Large intestine (tissue), 12 donors: ENCODE measurements around the gene CLMP. TPM values are rescaled to one million over a fixed set of nuclear protein-coding genes. Genes with fewer than 3 reads are reported as not detected.

Experiments
- DNase-seq, 2 donors: peaks; one replicate each; pipeline versions ENCODE4 v3.0.0 to v3.0.0-alpha.2; 2013
- H3K27ac ChIP-seq: one replicate; pipeline ENCODE4 v1.5.1; 2013; ENCODE audit warnings: low read length
- H3K27me3 ChIP-seq: 2 replicates; pipeline ENCODE4 v1.6.1; 2013; ENCODE audit warnings: low read length; ENCODE audit not compliant: control insufficient read depth, insufficient read depth
- H3K36me3 ChIP-seq: 2 replicates; pipeline ENCODE4 v1.6.1; 2013; ENCODE audit warnings: low read length; ENCODE audit not compliant: control insufficient read depth, insufficient read depth
- H3K4me1 ChIP-seq: one replicate; pipeline ENCODE4 v1.6.1; 2013; ENCODE audit warnings: low read length; ENCODE audit not compliant: control insufficient read depth, insufficient read depth
- H3K4me3 ChIP-seq: one replicate; pipeline ENCODE4 v1.5.1; 2013; ENCODE audit warnings: low read length
- H3K9me3 ChIP-seq: one replicate; pipeline ENCODE4 v1.6.1; 2013; ENCODE audit warnings: mild to moderate bottlenecking, low read depth, low read length, moderate library complexity; ENCODE audit not compliant: control insufficient read depth
- WGBS: methylation state at CpG from one replicate; pipeline ENCODE4 v1.1.5; 2013; ENCODE audit warnings: low lambda C conversion rate; ENCODE audit not compliant: insufficient coverage; 5-methylcytosine and 5-hydroxymethylcytosine counted together
- long read RNA-seq, 11 donors: transcript quantifications; one replicate each; lab custom pipeline, GENCODE V29; 2026
- polyA plus RNA-seq: library from polyadenylated mRNA; unstranded; fragments of 120-200 nt; gene quantifications from one replicate; pipeline ENCODE4 v1.2.1, GENCODE V29; 2013

The CLMP gene, protein sequence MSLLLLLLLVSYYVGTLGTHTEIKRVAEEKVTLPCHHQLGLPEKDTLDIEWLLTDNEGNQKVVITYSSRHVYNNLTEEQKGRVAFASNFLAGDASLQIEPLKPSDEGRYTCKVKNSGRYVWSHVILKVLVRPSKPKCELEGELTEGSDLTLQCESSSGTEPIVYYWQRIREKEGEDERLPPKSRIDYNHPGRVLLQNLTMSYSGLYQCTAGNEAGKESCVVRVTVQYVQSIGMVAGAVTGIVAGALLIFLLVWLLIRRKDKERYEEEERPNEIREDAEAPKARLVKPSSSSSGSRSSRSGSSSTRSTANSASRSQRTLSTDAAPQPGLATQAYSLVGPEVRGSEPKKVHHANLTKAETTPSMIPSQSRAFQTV
- polyA plus RNA-seq: 17.5 TPM
- long read RNA-seq, donor 1, full-length matches to known transcripts: 2 of 2 reads
- long read RNA-seq, donor 1, partial matches to known transcripts: 0 of 2 reads
- long read RNA-seq, donor 1, other reads (novel, unspliced or antisense): 0 of 2 reads
- long read RNA-seq, donor 2, full-length matches to known transcripts: 4 of 4 reads
- long read RNA-seq, donor 2, partial matches to known transcripts: 0 of 4 reads
- long read RNA-seq, donor 2, other reads (novel, unspliced or antisense): 0 of 4 reads
- long read RNA-seq, donor 3: 0 reads
- long read RNA-seq, donor 4: 0 reads
- long read RNA-seq, donor 5, full-length matches to known transcripts: 3 of 3 reads
- long read RNA-seq, donor 5, partial matches to known transcripts: 0 of 3 reads
- long read RNA-seq, donor 5, other reads (novel, unspliced or antisense): 0 of 3 reads
- long read RNA-seq, donor 6, full-length matches to known transcripts: 6 of 6 reads
- long read RNA-seq, donor 6, partial matches to known transcripts: 0 of 6 reads
- long read RNA-seq, donor 6, other reads (novel, unspliced or antisense): 0 of 6 reads
- long read RNA-seq, donor 7, full-length matches to known transcripts: 4 of 4 reads
- long read RNA-seq, donor 7, partial matches to known transcripts: 0 of 4 reads
- long read RNA-seq, donor 7, other reads (novel, unspliced or antisense): 0 of 4 reads
- long read RNA-seq, donor 8, full-length matches to known transcripts: 6 of 13 reads
- long read RNA-seq, donor 8, partial matches to known transcripts: 7 of 13 reads
- long read RNA-seq, donor 8, other reads (novel, unspliced or antisense): 0 of 13 reads
- long read RNA-seq, donor 9, full-length matches to known transcripts: 4 of 4 reads
- long read RNA-seq, donor 9, partial matches to known transcripts: 0 of 4 reads
- long read RNA-seq, donor 9, other reads (novel, unspliced or antisense): 0 of 4 reads
- long read RNA-seq, donor 10, full-length matches to known transcripts: 5 of 5 reads
- long read RNA-seq, donor 10, partial matches to known transcripts: 0 of 5 reads
- long read RNA-seq, donor 10, other reads (novel, unspliced or antisense): 0 of 5 reads
- long read RNA-seq, donor 11, full-length matches to known transcripts: 1 of 1 reads
- long read RNA-seq, donor 11, partial matches to known transcripts: 0 of 1 reads
- long read RNA-seq, donor 11, other reads (novel, unspliced or antisense): 0 of 1 reads

DNA sequence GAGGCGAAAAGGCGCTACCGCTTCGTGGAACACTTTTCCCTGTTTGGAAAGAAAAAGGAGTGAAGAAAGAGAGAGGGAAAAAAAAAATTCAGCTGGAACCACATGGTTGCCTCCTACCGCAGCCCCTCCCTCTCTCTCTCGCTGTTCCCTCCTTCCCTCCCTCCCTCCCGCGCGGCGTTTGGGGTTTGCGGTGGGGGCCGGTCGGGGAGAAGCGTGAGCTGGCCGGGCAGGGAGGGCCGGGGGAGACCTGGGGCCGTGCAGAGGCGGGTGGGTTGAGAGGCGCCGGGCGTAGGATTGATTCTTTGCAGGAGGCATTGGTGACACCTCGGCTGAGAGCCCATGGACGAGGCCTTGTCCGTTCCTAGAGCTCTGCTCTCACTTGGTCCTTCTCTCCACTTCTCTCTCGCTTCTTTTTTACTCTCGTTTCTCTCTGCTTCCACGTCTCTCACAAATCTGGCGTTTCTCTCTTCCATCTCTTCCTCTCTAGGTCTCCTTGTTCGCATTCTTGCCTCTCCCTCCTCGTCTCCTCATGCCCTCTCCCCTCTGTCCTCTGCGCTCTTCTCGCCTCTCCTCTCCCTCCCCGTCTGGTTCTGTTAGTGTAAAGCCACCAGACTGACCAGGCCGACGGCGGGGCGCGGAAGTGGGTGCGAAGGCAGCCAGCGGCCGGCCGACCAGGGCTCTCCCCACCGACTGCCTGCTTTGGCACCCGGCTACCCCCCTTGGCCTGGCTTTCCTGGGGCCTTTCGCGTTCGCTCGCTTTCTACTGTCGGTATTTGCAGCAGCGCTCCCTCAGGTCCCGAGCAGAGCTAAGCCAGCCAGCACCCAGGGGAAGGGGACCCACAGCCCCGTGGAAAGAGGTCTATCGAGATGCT lies at the start of gene CLMP:
Gene CLMP, minus strand, starts transcription at position 61 of the 872 bp plus-strand sequence. CDS start 308 bp downstream, outside the sequence.
- no peaks in the 10 kb centered on the region for H3K36me3 ChIP-seq
- WGBS: 35% methylated on average over 7 of the region's 53 CpGs
- peak in 1 of 2 donors; percentile 60 for DNase-seq
- peak within 1 kb of the TSS; percentile 68 for H3K27ac ChIP-seq
- peaks cover 4% of the 10 kb centered on the region for H3K9me3 ChIP-seq
- H3K4me1 ChIP-seq: peaks cover 13% of the 10 kb centered on the region
- H3K27me3 ChIP-seq: peaks cover 40% of the 10 kb centered on the region
- H3K4me3 ChIP-seq: peak within 1 kb of the TSS; percentile 51

DNA sequence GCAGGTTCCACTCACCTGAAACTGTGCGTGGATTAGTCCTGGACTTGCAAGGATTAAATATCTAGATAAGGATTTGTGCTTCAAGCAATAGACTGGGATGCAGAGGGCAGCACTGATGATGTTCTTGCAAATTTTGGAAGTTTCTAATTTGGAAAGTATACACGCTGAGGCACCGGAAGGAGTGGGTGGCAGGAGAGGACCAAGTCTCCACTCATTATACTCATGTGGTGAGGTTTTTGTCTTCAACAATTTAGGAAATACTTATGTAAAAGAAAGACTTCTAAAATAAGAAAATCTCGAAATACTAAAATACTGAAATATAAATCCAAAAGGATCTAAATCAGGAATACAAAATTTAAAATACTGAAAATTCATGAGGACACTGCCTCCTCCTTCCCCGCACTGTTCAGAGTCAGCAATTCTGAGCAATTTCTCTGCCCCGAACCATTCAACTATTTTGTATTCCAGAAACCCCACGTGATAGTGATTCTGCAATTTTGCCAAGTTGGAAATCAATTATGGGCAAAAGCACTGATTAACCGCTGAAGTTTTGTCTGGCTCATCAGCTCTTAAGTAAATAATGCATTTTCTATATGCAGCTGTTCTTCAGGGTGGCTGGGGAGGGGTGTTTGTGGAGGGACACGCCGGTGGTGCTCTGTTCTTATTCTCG lies 47.0 kb upstream of the CLMP start:
- no peak for DNase-seq
- H3K36me3 ChIP-seq: no peaks in the 10 kb centered on the region
- H3K9me3 ChIP-seq: no peaks in the 10 kb centered on the region
- no peaks in the 10 kb centered on the region for H3K27me3 ChIP-seq
- H3K27ac ChIP-seq: no peak overlapping the region
- no peak overlapping the region for H3K4me3 ChIP-seq
- H3K4me1 ChIP-seq: peaks cover 4% of the 10 kb centered on the region
- WGBS: 93% methylated on average over 3 of the region's 11 CpGs

DNA sequence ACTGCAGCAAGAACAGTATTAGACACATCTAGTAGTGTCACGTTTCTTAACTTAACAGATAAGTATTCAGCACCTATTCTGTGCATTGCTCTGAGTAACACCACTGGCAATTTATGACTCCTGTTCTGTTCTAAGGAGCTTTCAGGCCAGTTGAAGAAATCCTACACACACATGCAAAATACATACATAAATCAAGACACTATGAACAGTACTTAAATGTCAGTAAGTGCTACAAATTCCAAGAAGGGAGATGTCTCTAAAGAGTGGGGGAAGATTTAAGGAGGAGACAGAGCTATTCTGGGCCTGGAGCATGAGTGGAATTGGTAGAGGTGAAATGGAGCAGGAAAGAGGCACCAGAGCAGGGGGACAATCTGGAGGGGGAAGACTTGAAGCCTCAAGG lies 46.2 kb upstream of the CLMP start:
- no peak for DNase-seq
- Histone ChIP-seq H3K27me3 (no peaks in the 10 kb centered on the region), H3K36me3 (no peaks in the 10 kb centered on the region), H3K4me3 (no peak overlapping the region), H3K27ac (no peak overlapping the region), H3K9me3 (no peaks in the 10 kb centered on the region), H3K4me1 (peaks cover 4% of the 10 kb centered on the region)
- no CpG with 5 or more reads among the region's 1 CpG for WGBS

DNA sequence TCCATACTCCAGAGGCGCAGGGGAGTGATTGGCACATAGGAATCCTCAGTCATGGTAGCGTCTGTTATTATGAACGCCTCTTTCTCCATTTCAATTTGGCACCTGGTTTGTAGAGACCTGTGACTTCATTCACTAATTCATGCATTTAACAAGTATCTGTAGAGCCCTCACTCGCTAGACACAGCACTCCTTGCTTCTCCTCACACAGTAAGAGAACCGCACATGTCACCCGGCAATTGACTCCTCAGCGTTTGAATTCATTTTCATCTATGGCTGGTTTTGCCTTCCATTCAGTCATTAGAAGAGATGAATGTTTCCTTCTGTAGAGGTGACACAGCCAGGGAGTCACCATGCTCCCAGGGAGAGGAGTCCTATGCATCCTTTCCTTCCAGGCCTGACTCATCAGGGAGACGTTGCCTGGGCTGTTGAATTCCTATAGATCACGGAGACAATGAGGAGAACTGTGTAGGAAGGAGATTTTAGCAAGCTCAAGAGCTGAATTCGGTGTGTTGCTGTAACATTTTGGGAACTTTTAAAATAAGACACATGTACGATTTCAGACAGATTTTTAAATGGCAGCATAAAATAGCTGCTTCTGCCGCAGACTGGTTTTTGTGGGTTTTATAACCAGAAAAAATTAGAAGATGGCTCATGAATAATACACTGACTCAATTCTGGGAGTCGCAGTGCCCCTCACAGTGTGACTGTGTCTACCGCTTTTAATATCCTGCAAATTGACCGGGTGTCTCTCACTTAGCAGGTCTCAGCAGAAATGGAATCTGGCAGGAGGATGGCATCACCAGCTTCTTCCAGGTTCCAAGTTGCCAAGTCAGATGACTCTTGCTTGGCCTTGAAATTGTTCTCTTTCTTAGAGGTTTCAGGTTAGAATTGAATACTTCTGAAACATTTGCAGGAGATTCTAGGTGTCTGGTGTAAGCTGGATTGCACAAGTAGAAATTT lies 44.4 kb upstream of the CLMP start:
- DNase-seq: no peak
- no peaks in the 10 kb centered on the region for H3K9me3 ChIP-seq
- no peak overlapping the region for H3K4me3 ChIP-seq
- H3K4me1 ChIP-seq: peaks cover 4% of the 10 kb centered on the region
- no peaks in the 10 kb centered on the region for H3K27me3 ChIP-seq
- WGBS: 100% methylated on average over 1 of the region's 15 CpGs
- H3K27ac ChIP-seq: no peak overlapping the region
- H3K36me3 ChIP-seq: no peaks in the 10 kb centered on the region

DNA sequence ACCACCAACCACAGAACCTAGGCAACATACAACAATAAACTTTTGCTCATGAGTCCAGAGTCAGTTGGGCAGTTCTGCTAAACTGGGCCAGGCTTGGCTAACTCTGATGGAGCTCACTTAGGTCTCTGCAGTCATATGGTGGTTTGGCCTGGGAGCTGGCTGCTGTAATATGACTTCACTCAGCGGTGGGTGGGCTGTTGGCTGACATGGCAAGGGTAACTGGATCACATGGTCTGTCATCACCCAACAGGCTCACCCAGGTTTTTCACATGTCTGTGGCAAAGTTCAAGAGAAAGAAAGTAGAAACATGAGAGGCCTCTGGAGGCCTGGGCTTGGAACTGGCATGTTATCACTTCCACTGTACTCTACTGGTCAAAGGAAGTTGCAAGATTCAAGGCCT lies 43.2 kb upstream of the CLMP start:
- no CpG with 5 or more reads among the region's 1 CpG for WGBS
- peak; percentile 64 to 85 for DNase-seq
- Histone ChIP-seq H3K36me3 (no peaks in the 10 kb centered on the region), H3K9me3 (no peaks in the 10 kb centered on the region), H3K4me1 (peaks cover 14% of the 10 kb centered on the region), H3K27me3 (no peaks in the 10 kb centered on the region), H3K27ac (peak overlapping the region; percentile 62), H3K4me3 (no peak overlapping the region)

DNA sequence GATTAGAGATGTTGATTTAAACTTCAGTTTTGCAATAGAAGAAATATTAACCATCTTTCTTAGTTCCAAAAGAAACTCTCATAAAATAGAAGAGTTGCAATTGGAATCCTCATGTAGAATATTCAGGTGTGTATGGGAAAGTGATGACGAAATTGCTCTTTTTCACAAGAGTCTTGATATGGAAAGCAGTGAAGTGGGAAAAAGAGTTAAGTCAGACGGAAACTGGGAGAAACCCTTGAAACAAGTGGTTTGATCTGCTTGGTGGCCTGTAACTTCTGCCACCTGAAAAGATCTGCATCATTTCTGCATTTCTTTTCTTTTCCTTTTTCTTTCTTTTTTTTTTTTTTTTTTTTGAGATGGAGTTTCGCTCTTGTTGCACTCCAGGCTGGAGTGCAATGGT lies 41.8 kb upstream of the CLMP start:
- DNase-seq: no peak
- Histone ChIP-seq H3K27me3 (no peaks in the 10 kb centered on the region), H3K4me1 (peaks cover 26% of the 10 kb centered on the region), H3K27ac (no peak overlapping the region), H3K9me3 (no peaks in the 10 kb centered on the region), H3K4me3 (no peak overlapping the region), H3K36me3 (no peaks in the 10 kb centered on the region)
- 100% methylated on average over 2 of the region's 3 CpGs for WGBS

DNA sequence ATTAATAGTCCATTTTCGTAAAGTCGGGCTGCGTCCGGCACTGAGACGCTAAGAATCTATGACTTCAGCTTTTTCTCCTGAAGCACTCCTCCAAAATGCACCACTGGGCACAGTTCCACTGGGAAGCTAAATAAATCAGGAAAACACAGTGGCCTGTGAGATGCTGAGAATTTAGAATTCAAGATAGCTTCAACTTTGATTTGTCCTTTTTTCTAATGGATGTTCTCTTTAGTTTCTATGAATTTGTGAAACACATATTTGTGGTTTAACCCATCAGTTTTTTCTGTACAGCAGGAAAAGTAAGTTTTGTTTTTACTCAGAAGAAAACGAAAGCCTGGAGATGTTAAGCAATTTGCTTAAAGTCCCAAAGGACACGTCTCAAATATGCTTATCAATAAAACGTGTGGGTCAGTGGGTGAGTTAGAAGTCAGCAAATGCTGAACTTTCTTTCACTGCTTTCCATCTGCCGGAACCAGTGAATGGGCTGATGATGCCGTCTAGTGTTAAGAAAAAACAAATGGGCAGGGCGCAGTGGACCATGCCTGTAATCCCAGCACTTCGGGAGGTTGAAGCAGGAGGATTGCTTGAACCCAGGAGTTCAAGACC lies 40.7 kb upstream of the CLMP start:
- DNase-seq: no peak
- Histone ChIP-seq H3K4me3 (no peak overlapping the region), H3K9me3 (no peaks in the 10 kb centered on the region), H3K27ac (no peak overlapping the region), H3K36me3 (no peaks in the 10 kb centered on the region), H3K4me1 (peaks cover 36% of the 10 kb centered on the region), H3K27me3 (no peaks in the 10 kb centered on the region)
- 45% methylated on average over 2 of the region's 12 CpGs for WGBS

DNA sequence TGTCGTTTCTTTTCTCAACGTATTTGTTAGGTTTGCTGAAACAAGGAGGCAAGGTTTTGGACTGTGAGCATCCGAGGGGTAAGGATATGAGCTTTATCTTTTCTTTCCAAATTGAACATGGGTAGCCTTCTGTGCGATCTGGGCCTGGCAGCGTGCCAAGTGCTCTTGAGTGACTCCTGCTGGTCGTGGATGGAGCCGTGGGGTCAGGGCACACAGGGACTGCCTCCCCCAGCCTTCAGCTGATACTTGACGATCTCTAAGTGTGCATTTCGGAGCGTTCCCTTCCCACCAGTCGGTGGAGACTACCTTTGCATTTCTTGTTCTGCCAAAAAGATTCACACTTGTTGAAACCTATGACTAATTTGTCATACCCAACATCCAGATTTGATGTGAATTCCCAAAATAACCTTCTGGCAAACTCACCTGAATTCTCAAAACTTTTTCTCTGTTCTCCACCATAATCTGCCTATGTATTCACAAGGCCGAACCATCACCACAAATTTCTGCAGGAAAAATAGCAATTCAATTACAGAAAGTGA lies 40.1 kb upstream of the CLMP start:
- H3K36me3 ChIP-seq: no peaks in the 10 kb centered on the region
- peaks cover 42% of the 10 kb centered on the region for H3K4me1 ChIP-seq
- WGBS: 89% methylated on average over 3 of the region's 12 CpGs
- no peak for DNase-seq
- no peaks in the 10 kb centered on the region for H3K9me3 ChIP-seq
- H3K27ac ChIP-seq: peak overlapping the region; percentile 14
- H3K27me3 ChIP-seq: no peaks in the 10 kb centered on the region
- H3K4me3 ChIP-seq: no peak overlapping the region
